ENCODE measurements around the gene C6orf118. TPM values are rescaled to one million over a fixed set of nuclear protein-coding genes. Genes with fewer than 3 reads are reported as not detected.

C6orf118 gene
- total and polyA plus RNA-seq, 2 of the 13 experiments (the other 11 are each of a cell fraction or from before 2014, with no cell fraction given), result not detected

DNA sequence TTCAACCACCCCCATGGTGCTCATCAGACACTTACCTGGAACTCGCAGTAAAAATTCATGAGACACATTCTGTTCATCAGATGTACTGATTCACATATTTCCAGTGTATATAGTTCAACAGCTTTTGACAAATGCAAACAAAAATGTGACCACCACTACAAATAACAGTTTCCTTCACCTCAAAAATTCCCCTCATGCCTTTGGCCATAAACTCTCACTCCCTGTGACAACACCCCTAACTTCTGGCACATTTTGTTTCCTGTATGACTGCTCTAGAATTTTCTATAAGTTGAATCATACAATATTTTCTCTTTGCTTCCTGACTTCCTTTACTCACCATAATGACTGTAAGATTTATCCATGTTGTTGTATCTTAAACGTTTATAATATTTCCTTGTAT, 63.7 kb downstream of the C6orf118 start:
- no peak for FAIRE-seq
- ChIA-PET POLR2A (no interaction called here), CTCF (ENCODE audit: low intra/inter-chr PET ratio, low total read pairs) (no interaction called here)
- no peak for DNase-seq (ENCODE audit: low spot score)
- TF ChIP-seq RORA (CRISPR knock-in tag; IDR thresholded peaks at IDR 0.05) (no peak), EEA1 (CRISPR knock-in tag; IDR thresholded peaks at IDR 0.05; ENCODE audit: borderline replicate concordance) (no peak)
- Histone ChIP-seq H3K4me1 (ENCODE audit: insufficient read depth, low read length) (no peaks in the 10 kb centered on the region), H2AFZ (ENCODE audit: low read length) (no peak overlapping the region), H3K4me3 (replicated peaks in 1 of 3; ENCODE audit: insufficient read depth in 1 of 3, low read depth in 2 of 3, low read length in 3 of 3) (no peak overlapping the region), H3K36me3 (replicated peaks in 1 of 2; ENCODE audit: control insufficient read depth in 1 of 2, insufficient read depth in 2 of 2, low read length in 2 of 2) (no peaks in the 10 kb centered on the region), H4K20me1 (ENCODE audit: insufficient read depth, low read length) (no peaks in the 10 kb centered on the region), H3K79me2 (ENCODE audit: insufficient read depth, low read length) (no peaks in the 10 kb centered on the region), H3K4me2 (ENCODE audit: low read depth, low read length) (no peak overlapping the region), H3K27me3 (ENCODE audit: control insufficient read depth in 1 of 2, insufficient read depth in 2 of 2, low read length in 2 of 2) (no peaks in the 10 kb centered on the region), H3K9ac (ENCODE audit: insufficient read depth, low read depth, low read length) (no peak overlapping the region), H3K9me3 (ENCODE audit: low read length) (peaks cover 37% of the 10 kb centered on the region), H3K27ac (ENCODE audit: extremely low read length, insufficient read depth, low read length) (no peak overlapping the region)
- in situ Hi-C loops (cut with HindIII; ENCODE audit: extremely low pct_ligation_motif_present, low pct_unique_long_range_greater_than_20kb), result no loop called here
- 1% methylated on average over 2 of the region's 2 CpGs for WGBS (ENCODE audit: low lambda C conversion rate)
- ATAC-seq, result no peak
- intact Hi-C loops (cut with micrococcal nuclease; ENCODE audit: unreplicated experiment), result no loop called here
- BruUV-seq (replicated peaks), result no TSS peak

DNA sequence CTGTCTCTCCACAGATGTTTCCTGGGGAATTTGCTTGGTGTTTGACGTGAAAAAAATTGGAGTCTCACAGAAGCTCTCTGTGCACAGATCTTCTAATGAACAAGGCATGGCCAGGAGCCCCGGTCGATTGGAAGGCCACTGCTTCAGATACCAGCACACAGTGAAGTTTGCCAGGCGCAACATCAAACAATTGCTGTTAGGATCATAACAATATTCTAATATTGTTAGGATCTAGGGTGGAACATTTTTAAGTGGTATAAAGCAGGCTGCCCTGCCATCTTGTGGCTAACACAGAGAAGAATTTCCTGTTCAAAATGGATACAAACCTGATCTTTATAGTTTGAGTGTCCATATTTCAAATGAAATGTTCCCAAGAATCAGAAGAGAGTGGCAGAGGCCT, 64.1 kb downstream of the C6orf118 start:
- TF ChIP-seq HNF4G (IDR thresholded peaks at IDR 0.05; ENCODE audit: borderline replicate concordance, low read depth, low read length) (no peak), HNF4G (CRISPR knock-in tag; IDR thresholded peaks at IDR 0.05; ENCODE audit: borderline replicate concordance, low read depth) (no peak), ARID3A (IDR thresholded peaks at IDR 0.05; ENCODE audit: low read depth, low read length) (no peak), NFIB (CRISPR knock-in tag; IDR thresholded peaks at IDR 0.05; ENCODE audit: borderline replicate concordance) (no peak), CTCF (CRISPR knock-in tag; IDR thresholded peaks at IDR 0.05) (0 out of 2 replicates have a peak, but pooled peaks have one; percentile 20)
- TF ChIP-seq, protein P1, sequence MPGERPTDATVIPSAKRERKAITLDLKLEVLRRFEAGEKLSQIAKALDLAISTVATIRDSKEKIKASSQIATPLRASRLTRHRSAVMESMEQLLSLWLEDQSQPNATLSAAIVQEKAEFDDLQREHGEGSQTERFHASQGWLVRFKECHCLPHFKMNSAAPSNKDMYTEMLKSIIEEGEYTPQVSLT (CRISPR knock-in tag; IDR thresholded peaks at IDR 0.05; ENCODE audit: borderline replicate concordance, low read depth), result no peak
- no peaks in the 10 kb centered on the region for H4K20me1 ChIP-seq (ENCODE audit: insufficient read depth, low read length)
- no peak overlapping the region for H3K4me3 ChIP-seq (replicated peaks in 1 of 3; ENCODE audit: insufficient read depth in 1 of 3, low read depth in 2 of 3, low read length in 3 of 3)
- peaks cover 34% of the 10 kb centered on the region for H3K9me3 ChIP-seq (ENCODE audit: low read length)
- H2AFZ ChIP-seq (ENCODE audit: low read length), result no peak overlapping the region
- intact Hi-C loops (cut with micrococcal nuclease; ENCODE audit: unreplicated experiment), result no loop called here
- no peak overlapping the region for H3K27ac ChIP-seq (ENCODE audit: extremely low read length, insufficient read depth, low read length)
- ChIA-PET CTCF (ENCODE audit: low intra/inter-chr PET ratio, low total read pairs) (no interaction called here), POLR2A (no interaction called here)
- ATAC-seq, result peak; percentile 48; the same call in 2 of the 3 replicates
- in situ Hi-C loops (cut with HindIII; ENCODE audit: extremely low pct_ligation_motif_present, low pct_unique_long_range_greater_than_20kb), result no loop called here
- 30% methylated on average over 4 of the region's 4 CpGs for WGBS (ENCODE audit: low lambda C conversion rate)
- DNase-seq (ENCODE audit: low spot score), result no peak
- FAIRE-seq, result no peak
- H3K4me2 ChIP-seq (ENCODE audit: low read depth, low read length), result no peak overlapping the region
- no peaks in the 10 kb centered on the region for H3K27me3 ChIP-seq (ENCODE audit: control insufficient read depth in 1 of 2, insufficient read depth in 2 of 2, low read length in 2 of 2)
- BruUV-seq (replicated peaks), result no TSS peak
- no peaks in the 10 kb centered on the region for H3K4me1 ChIP-seq (ENCODE audit: insufficient read depth, low read length)
- H3K79me2 ChIP-seq (ENCODE audit: insufficient read depth, low read length), result no peaks in the 10 kb centered on the region
- no peak overlapping the region for H3K9ac ChIP-seq (ENCODE audit: insufficient read depth, low read depth, low read length)
- no peaks in the 10 kb centered on the region for H3K36me3 ChIP-seq (replicated peaks in 1 of 2; ENCODE audit: control insufficient read depth in 1 of 2, insufficient read depth in 2 of 2, low read length in 2 of 2)
